RKO (cell line): ENCODE results near the gene FRMPD4.
"Not testable (repeated sequence)": the region's sequence is repeated elsewhere in the genome, so short reads cannot be mapped to it uniquely, and the experiment has no call there.

Experiments
- DNase-seq: peaks from one replicate; pipeline ENCODE4 v3.0.0-alpha.2; 2016; ENCODE audit warnings: low spot score

The FRMPD4 gene

DNA sequence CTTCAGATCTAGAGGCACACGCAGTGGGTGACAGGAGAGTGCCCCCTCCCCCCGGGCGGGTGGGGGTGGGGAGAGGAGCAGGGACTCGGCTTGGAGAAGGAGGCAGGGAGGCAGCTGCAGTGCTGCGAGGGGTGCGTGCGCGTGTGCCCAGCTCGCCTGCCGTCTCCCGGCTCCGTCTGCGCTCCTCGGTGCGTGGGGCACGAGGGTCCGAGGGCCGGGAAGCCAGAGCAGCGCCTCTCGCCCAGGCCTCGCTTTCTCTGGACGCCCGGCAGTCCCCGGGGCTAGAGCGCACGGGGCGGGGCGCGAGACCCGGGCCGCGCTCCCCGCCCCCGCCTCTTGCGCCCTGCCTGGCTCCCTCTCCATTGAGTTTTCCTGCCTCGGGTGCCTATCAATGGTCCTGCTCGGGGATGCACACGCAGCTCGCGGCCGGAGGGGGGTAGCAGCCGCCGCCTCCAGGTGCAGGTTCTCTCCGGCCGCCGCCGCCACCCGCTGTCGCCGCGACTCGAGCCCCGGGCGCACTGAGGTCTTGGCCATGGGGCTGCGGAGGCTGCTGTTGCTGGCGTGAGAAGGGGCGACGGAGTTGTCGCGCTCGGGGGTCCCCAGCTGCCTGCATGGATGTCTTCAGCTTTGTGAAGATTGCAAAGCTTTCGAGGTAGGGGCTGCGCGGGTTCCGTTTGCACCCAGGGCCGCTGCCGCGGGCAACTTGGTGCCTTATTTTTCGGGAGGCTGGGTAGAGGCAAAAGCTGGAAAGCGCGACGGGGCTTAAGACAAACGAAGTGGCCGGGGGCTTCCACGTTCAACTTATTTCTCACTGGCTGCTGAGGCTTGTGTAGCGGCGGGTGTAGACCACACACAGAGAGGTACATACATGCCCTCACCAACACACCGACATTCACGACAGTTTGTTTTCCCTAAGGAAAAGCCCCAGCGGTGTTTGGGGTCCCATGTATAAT, at the start of gene FRMPD4:
TSS of gene FRMPD4 (plus strand) at position 113 of the 953 bp plus-strand sequence. CDS start at position 612, 499 bp downstream.
- DNase-seq: no peak

DNA sequence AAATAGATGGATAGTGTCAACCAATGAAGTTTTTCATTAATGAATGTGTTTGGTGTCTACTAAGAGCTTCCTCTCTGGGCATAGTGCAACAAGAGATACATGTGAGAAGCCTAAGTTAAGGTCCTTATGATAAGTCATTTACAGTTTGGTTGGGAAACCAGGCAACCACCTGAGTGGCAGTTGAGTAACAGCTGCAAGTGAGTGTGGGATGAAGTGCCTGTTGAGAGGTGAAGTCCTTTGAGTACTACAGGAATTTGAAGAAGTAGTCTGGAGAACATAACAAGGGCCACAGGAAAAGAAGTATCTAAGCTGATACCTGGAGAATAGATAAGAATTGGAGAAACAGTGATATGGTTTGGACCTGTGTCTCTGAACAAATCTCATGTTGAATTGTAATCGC, 48.5 kb upstream of the FRMPD4 start:
- no peak for DNase-seq

DNA sequence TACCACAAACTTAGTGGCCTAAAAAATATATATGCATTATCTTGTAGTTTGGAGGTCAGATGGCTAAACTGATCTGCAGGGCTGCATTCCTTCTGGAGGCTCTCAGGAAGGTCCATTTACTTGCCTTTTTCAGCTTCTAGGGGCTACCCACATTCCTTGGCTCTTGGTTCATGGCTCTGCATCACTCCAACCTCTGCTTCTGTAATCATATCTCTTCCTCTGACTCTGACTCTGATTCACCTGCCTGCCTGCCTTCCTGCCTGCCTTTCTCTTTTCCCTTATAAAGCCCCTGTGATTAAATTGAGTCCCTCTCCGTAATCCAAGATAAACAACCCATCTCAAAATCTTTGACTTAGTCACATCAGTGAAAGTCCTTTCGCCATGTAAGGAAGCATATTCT, 25.0 kb upstream of the FRMPD4 start:
- DNase-seq: no peak

DNA sequence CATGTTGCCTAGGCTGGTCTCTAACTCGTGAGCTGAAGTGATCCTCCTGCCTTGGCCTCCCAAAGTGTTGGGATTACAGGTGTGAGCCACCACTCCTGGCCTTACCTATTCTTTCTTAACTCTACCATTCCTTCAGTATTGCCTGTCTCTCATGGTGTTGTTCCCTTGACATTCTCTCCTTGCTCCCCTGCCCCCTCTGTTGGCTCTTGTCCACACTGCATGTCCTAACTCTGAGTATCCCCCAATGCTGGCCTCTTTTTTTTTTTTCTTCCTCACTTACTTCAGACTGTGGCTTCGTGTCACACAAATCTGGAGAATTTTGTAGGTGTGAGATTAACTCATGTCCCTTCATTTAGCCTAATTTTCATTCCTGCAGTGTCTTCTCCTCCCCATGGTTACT, 22.9 kb upstream of the FRMPD4 start:
- DNase-seq: peak; percentile 3

DNA sequence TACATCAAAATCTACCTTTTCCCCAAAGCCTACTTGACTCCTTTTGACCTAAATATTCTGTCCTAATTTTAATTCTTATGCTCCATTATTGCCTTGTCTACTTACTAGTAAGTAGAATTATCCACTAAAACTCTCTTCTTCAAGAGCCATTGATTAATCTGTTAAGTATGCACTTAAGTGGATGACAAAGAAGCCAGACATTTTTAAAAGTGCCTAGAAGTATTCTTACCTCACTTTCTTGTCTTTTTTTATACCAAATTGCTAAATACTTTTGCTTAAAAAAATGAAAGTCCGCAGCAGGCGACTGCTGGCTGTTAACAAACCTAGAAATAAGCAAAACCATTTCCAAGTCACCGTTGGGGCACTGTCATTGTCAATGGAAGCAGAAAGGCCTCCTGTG, 20.1 kb upstream of the FRMPD4 start:
- no peak for DNase-seq

DNA sequence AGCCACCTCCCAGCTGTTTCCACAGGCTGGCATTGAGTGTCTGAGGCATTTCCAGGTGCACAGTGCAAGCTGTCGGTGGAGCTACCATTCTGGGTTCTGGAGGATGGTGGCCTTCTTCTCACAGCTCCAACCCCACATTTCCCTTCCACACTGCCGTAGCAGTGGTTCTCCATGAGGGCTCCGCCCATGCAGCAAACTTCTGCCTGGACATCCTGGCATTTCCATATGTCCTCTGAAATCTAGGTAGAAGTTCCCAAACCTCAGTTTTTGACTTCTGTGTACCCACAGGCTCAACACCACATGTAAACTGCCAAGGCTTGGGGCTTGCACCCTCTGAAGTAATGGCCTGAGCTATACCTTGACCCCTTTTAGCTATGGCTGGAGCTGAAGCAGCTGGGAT, 10.3 kb upstream of the FRMPD4 start:
- DNase-seq: no peak

DNA sequence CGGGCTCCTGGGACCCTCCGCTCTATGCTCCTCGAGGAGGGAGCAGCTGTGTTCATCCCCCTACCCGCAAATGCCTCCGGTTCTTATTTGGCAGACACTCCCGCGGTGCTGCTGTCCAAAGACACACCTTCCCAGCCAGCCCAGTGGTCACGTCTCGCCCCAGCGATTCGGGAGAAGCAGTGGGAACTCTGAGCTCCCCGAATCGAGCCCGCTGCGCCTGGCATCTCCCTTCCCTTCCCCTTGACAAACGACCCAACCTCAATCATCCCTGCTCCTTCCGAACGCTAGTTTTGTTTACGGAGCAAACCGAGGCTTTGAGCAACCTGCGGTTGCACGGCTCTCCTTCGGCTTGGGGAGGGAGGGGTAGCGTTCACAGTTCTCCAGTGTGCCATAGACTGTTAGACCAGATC, 317 bp upstream of the FRMPD4 start:
- no peak for DNase-seq

DNA sequence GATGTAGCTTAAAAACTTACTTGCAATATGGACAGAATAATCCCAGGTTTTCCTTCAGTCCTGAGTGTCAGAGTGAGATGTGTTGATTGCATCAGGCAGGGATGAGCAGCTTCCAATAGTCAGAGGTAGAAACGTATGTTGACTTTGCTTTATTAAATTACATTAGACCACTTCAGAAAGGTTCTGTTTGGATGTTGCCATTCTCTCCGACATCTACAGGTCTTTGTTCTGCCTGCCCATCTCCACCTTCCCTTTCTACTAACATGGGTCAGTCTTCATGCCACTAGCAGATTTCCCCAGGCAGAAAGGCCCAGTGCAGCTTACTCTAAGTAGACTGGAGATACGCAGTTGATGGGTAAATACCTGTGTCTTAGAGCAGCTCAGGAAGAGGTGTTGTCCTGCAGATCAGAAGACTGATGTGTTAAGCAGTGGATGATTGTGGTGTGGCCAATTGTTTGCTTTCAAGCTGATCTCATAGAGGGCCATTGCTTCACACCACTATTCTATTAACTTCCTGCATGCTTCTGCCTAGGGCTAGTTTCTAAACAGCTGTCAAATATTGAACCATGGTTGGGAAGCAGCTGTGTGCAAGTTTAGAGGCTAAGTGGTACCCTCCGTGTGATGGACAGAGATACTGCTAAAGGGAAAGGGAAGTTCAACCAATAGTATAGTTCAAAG, 1.8 kb downstream of the FRMPD4 start:
- DNase-seq: no peak

DNA sequence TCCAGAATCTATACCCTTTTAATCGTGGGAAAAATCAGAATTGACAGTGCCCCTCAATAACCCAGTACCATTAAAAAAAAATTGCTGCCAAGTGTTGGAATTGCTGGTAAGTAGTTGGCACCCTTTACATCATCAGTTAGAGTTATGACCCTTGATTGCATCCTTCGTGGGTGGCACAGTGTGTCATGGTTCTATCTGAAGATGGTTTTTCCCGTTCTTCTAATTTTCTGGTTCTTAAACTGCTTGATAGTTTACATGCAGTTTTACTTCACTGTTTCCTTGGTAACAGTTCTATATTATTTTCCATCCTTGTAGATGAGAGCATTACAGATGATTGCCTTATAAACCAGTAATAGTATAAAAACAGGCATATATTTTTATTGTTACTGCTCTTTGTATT, 3.2 kb downstream of the FRMPD4 start:
- no peak for DNase-seq

DNA sequence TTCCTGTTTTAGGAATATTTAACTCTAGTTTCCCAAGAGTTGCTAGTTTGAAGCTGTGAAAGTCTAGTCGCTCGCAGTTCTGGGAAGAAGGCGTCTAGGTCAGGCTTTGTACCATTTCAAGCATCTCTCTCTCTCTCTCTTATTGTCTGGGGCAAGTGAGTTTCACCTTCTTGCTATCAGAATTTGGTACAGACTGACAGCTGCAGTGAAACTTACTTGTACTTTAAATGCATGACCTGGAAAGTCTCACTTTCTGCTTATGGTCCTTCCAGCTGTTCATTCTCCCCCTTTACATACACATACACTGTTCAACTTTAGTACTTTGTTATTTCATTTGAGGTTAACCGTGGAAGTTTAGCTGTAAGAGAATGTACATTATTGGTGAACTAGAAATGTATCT, 4.4 kb downstream of the FRMPD4 start:
- no peak for DNase-seq

DNA sequence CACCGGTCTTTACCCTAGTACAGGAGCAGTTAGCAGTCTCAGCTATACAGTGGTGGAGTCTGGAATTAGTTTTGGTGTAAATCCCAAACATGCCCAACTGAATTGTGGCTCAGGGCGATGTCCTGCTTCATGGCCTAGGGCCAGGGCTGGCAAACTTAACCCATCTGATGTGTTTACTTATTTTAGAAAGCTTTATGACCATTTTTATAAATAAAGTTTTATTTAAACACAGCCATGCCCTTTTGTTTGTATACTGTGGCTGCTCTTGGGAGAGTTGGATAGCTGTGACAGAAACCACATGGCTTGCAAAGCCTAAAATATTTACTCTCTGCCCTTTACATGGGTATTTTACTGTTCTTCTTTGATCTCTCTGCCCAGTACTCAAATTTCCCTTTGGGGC, 7.1 kb downstream of the FRMPD4 start:
- no peak for DNase-seq

DNA sequence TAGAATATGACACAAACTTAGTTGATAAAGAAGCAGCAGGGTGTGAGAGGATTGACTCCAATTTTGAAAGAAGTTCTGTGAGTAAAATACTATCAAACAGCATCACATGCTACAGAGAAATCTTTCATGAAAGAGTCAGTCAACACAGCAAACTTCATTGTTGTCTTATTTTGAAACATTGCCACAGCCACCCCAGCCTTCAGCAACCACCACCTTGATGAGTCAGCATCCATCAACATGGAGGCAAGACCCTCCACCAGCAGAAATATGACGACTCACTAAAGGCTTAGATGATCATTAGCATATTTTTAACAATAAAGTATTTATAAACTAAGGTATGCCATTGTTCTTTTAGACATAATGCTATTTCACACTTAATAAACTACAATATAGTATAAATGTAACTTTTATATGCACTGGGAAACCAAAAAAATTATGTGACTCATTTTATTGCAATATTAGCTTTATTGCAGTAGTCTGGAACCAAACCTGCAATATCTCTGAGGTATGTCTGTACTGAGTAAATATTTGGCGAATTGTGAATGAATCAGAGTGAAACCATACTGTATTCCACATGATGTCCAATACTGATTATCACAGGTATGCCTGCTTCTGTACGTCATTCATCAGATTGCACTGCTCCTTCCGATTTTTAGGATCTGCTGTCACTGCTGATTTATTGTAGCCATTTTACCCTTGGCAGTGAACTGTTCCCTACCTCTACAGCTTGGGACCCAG, 11.6 kb downstream of the FRMPD4 start:
- DNase-seq: no peak

DNA sequence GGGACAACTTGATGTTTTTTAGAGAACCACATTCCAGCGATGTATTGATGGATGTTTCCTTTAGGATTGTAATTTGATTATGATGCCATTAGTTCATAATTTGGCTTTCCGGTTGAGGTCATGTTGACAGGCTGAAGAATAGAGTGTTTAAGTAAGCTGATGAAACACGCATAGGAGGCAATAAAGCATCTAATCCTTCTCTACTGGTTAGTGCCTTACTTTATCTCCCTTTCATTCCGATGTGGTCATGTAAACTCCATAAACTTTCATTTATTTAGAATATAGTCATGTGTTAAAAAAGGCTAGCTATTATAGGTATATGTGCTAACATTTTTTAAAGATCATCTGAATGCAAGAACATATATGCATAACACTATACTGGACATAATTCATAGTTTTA, 15.0 kb downstream of the FRMPD4 start:
- no peak for DNase-seq

DNA sequence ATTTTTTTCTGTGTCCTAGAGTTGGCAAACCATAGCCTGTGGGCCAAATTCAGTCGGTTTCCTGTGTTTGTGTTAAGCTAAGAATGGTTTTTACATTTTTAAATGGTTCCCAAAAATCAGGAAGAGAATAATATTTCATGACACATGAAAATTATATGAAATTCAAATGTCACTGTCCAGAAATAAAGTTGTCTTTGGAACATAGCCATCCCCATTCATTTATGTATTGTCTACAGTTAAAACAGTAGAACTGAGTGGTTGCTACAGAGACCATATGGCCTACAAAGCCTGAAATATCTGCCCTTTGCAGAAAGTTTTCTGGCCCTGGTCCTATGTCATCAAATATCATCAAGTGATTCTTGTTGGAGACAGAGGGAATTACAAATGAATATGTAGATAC, 15.5 kb downstream of the FRMPD4 start:
- no peak for DNase-seq

DNA sequence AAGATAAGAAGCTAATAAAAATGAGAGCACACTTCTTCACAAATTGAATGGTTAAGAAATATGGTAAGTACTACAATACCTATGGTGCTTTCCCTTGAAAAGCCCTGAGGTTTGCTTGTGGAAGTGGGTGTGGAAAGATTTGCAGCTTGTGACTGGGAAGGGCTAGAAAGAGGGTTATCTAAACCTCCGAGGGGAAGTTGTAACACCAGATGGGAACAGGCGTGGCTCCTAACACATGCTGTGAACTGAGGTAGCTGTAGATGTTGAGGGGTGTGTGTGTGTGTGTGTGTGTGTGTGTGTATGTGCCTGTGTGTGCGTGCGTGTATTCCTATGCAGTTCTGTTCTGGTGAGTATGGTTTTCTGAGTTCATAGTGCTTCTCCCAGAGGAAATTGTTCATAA, 21.5 kb downstream of the FRMPD4 start:
- no peak for DNase-seq

DNA sequence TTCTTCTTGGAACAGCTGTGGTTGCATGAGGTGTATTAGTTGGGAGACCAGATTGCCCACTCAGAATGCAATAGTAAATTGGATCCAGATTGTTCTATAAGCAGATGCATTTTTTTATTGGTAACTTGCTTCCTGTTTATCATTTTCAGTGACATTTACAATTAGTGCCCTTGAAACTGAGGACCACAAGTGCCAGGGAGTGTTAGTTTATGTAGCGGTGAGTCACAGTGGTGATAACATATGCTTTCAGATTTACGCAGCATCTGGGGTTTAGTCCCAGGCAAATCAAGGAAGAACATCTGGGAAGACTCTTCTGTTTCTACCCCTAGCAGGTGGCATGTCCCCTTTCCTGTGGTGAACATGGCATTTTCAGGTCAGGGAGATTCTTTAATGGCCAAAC, 24.1 kb downstream of the FRMPD4 start:
- no peak for DNase-seq

DNA sequence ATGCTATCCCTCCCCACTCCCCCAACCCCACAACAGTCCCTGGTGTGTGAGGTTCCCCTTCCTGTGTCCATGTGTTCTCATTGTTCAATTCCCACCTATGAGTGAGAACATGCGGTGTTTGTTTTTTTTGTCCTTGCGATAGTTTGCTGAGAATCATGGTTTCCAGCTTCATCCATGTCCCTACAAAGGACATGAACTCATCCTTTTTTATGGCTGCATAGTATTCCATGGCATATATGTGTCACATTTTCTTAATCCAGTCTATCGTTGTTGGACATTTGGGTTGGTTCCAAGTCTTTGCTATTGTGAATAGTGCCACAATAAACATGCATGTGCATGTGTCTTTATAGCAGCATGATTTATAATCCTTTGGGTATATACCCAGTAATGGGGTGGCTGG, 25.9 kb downstream of the FRMPD4 start:
- not testable (repeated sequence) for DNase-seq

DNA sequence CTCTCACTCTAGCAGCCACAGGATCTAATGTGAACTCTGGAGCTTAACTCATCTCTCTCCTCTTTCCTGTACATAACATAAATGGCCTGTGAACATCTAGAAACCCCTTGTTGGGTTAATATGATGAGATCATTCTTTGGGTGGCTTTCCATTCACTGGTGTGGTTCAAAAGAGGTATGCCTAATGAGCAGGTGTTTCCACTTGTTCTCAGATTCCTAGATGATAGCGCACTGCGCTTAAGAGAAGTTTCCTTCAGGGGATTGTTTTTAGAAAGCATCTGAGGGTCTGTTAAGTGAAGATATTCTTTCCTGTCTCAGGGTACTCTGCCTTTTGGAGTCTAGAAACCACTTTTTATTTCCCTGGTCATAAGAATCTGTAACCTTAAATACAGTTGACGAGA, 32.5 kb downstream of the FRMPD4 start:
- DNase-seq: no peak

DNA sequence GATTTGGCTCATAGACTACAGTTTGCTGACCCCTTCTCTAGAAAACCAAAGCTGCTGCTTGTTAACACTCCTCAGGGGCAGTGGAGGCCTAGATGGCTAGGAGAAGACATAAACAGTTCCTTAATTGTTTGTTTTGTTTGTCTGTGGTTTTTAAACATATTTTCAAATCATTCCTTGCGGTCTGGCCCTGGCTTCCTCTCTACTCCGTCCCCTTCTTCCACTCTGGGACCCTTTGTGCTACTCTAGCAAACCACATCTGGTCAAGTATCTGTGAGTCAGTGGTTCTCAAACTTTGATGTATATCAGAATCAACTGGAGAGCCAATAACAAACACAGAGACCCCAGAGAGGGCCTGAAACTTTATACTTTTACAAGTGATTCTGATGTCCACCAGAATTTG, 36.1 kb downstream of the FRMPD4 start:
- no peak for DNase-seq

DNA sequence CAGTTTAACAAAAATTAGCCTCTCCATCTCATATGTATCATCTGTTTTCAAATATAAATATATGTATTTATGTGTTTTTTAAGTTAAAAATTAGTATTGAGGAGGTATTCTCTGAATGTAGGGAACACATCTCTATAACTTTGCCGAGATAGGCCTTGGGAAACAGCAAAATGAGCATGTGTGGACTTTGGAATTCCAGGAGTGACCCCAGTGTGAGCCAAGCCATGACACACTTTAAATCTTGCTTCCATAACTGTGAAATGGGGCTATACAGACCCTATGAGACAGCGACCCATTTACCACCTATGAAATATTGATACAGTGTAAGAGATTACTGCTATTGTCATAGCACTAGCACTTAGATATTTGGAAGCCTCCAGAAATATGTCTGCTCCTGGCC, 58.8 kb downstream of the FRMPD4 start:
- DNase-seq: no peak

DNA sequence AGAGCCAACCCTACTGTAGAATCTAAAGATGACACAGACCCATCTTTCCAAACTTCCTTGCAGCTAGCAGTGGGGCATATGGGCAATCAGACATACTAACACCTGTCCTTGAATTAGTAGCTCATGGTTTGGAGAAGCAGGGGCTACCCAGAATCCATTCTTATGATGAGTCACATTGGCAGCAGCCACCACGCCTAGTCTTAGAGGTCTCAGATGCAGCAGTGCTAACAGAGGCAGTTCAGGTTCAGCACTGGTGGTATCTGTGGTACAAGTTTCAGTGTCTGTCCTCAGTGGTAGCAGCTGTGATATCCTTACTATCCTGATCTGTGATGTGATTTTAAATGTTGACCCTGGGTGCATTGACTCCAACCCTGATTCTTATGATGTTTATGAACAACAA, 68.1 kb downstream of the FRMPD4 start:
- no peak for DNase-seq

DNA sequence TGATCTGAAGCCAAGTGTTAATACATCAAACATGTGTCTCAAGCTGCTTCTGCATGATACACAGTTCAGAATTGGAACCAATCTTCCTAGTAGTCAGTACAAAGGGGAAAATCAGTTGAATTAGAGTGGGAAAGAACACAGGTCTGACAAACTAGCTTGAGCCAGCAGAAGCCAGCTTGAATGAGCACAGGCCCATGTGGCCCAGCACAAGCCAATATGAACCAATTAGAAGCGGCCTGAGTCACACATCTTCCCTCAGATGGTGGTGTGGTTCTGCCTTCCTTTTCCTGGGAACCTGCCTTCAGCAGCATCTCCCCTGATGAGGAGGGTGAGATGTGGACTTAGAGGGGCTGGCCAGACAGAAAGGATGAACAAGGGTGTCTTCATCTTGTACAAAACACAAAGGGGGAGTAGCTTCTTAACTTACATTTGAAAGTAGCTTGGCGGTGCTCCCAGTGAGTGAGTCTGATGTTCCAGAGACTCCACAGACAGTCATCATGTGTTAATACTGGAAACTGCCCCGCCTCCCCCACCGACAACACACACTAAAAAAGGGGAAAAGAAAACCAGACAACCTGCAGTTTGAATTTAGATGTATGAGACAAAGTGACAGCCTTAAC, 72.0 kb downstream of the FRMPD4 start:
- peak; percentile 30 for DNase-seq
